Psoas muscle (tissue), 8 donors: Measurements from ENCODE around the gene ZNF429. TPM values are rescaled to one million over a fixed set of nuclear protein-coding genes. Genes with fewer than 3 reads are reported as not detected.

Source experiments
- ATAC-seq, 4 donors: fragments of 200-7000 bp; cut with Tn5 transposase; one replicate each; pipeline ENCODE4 v1.9.1; 2020; ENCODE audit warnings: moderate library complexity in 3 of 4, mild to moderate bottlenecking in 2 of 4
- DNase-seq, 2 donors: peaks; one replicate each; pipeline ENCODE4 v3.0.0-alpha.2; 2020
- H3K27ac ChIP-seq: fragments of 200-600 bp; one replicate; pipeline ENCODE4 v1.8.0; 2022
- H3K27me3 ChIP-seq, 3 donors: fragments of 200-600 bp in 1 of 3; one replicate each; pipeline versions ENCODE4 v1.6.1 to v1.8.0; 2013 to 2022; ENCODE audit warnings: low read length in 2 of 3, mild to moderate bottlenecking in 2 of 3, moderate library complexity in 1 of 3; ENCODE audit not compliant: insufficient read depth in 3 of 3
- H3K36me3 ChIP-seq, 2 donors: fragments of 200-600 bp in 1 of 2; one replicate each; pipeline versions ENCODE4 v1.6.1 to v1.8.0; 2013 to 2022; ENCODE audit warnings: low read depth in 1 of 2, mild to moderate bottlenecking in 1 of 2, moderate library complexity in 1 of 2; ENCODE audit not compliant: insufficient read depth in 1 of 2
- H3K4me1 ChIP-seq: fragments of 200-600 bp; one replicate; pipeline ENCODE4 v1.8.0; 2022
- H3K4me3 ChIP-seq: fragments of 200-600 bp; one replicate; pipeline ENCODE4 v1.8.0; 2022; ENCODE audit warnings: mild to moderate bottlenecking
- H3K9me3 ChIP-seq: fragments of 200-600 bp; one replicate; pipeline ENCODE4 v1.8.0; 2022
- WGBS, 3 donors: extraction: QIAGEN DNeasy Blood & Tissue Kit; methylation state at CpG; one replicate each; pipeline versions ENCODE4 v1.1.6 to v1.1.7; 2013; 5-methylcytosine and 5-hydroxymethylcytosine counted together
- intact Hi-C, 2 donors: fragments of 100-400 bp; cut with DNase I; formaldehyde crosslinking; loops; one replicate each; pipeline versions ENCODE4 v1.11.0 to v1.14.2; 2022
- polyA plus RNA-seq, 3 donors: library from polyadenylated mRNA; stranded (reverse); fragments of 200-250 nt; gene quantifications; one replicate each; pipeline ENCODE4 v1.2.3, GENCODE V29; 2013
- total RNA-seq, 4 donors: library from RNA; stranded (reverse); fragmentation: NEBNext Ultra II Directional in 2 of 4; extraction: Animal tissue kit (Norgen Biotek cat#: 25700) in 2 of 4; gene quantifications; one replicate each; pipeline versions ENCODE4 v1.2.1 to v1.2.4, GENCODE V29; 2021 to 2023
- TF ChIP-seq, protein P1 (sequence below): fragments of 200-600 bp; IDR thresholded peaks from one replicate; pipeline ENCODE4 v1.8.0; 2022; ENCODE audit warnings: antibody characterized with exemption
- donor health status: healthy with polysubstance abuse.
- donor health status: DM: no; HTN: no; CAD: no; lungs with moderate emphysema.
- donor health status: Bipolar disorder and iron deficiency.
- donor health status: healthy.
- donor health status: DM: yes; HTN: yes; CAD: no.
- donor health status: DM: no; HTN: no; CAD: no.
- donor health status: DM: no; HTN: no; CAD: no.
- donor health status: DM: yes; HTN: yes; CAD: no.

ZNF429 gene
- total and polyA plus RNA-seq, 7 donors, result 3.5 to 11.3 (median 7.1) TPM

DNA sequence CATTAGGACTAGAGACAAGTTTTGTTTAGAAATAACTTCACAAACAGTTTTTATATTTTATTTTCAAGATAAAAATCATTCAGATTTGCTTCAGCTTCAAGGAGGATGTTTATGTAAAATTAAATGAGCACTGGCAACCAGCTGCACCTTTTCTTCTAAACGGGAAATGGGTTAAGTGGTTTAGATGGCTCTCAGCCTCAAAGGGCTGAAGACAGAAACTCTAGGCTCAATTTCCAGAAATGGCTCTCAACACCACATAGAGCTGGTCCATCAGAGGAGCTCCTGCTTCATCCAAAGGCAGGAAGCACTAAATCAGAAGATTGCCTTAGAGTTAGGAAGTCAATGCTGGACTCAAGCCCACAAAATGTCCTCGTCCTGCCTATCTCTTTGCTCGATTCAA lies 74.7 kb downstream of the ZNF429 start:
- no peaks in the 10 kb centered on the region for H3K9me3 ChIP-seq
- intact Hi-C loops, result no loop called here
- TF ChIP-seq, protein P1, sequence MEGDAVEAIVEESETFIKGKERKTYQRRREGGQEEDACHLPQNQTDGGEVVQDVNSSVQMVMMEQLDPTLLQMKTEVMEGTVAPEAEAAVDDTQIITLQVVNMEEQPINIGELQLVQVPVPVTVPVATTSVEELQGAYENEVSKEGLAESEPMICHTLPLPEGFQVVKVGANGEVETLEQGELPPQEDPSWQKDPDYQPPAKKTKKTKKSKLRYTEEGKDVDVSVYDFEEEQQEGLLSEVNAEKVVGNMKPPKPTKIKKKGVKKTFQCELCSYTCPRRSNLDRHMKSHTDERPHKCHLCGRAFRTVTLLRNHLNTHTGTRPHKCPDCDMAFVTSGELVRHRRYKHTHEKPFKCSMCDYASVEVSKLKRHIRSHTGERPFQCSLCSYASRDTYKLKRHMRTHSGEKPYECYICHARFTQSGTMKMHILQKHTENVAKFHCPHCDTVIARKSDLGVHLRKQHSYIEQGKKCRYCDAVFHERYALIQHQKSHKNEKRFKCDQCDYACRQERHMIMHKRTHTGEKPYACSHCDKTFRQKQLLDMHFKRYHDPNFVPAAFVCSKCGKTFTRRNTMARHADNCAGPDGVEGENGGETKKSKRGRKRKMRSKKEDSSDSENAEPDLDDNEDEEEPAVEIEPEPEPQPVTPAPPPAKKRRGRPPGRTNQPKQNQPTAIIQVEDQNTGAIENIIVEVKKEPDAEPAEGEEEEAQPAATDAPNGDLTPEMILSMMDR, result no peak
- ATAC-seq, result no peak
- 56 to 74% (median 57%) methylated on average over 3 of the region's 3 CpGs for WGBS, 3 donors
- no peaks in the 10 kb centered on the region for H3K4me1 ChIP-seq
- H3K27me3 ChIP-seq, result no peaks in the 10 kb centered on the region
- no peaks in the 10 kb centered on the region for H3K36me3 ChIP-seq
- DNase-seq, result no peak
- no peak overlapping the region for H3K4me3 ChIP-seq
- no peak overlapping the region for H3K27ac ChIP-seq

DNA sequence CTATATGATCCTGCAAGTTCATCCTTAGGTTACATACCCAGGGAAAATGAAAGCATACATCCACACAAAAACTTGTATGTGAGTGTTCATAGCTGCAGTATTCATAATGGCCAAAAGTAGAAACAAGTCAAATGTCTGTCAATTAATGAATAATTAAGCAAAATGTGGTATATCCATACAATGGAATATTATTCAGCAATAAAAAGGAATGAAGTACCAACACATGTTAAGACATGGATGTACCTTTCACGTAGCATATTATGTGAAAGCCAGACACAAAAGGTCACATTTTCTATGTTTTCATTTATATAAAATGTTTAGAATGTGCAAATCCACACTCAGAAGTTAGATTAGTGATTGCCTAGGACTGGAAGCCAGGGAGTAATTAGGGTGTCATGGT lies 75.4 kb downstream of the ZNF429 start:
- intact Hi-C loops, result no loop called here
- WGBS, 3 donors, result 89 to 91% (median 89%) methylated on average over 1 of the region's 1 CpG
- no peak for ATAC-seq
- TF ChIP-seq, protein P1, result no peak
- Histone ChIP-seq H3K27me3 (peaks cover 0 to 4% (median 3%) of the 10 kb centered on the region in 3 donors), H3K36me3 (no peaks in the 10 kb centered on the region), H3K27ac (no peak overlapping the region), H3K9me3 (no peaks in the 10 kb centered on the region), H3K4me3 (no peak overlapping the region), H3K4me1 (no peaks in the 10 kb centered on the region)
- DNase-seq, result no peak

DNA sequence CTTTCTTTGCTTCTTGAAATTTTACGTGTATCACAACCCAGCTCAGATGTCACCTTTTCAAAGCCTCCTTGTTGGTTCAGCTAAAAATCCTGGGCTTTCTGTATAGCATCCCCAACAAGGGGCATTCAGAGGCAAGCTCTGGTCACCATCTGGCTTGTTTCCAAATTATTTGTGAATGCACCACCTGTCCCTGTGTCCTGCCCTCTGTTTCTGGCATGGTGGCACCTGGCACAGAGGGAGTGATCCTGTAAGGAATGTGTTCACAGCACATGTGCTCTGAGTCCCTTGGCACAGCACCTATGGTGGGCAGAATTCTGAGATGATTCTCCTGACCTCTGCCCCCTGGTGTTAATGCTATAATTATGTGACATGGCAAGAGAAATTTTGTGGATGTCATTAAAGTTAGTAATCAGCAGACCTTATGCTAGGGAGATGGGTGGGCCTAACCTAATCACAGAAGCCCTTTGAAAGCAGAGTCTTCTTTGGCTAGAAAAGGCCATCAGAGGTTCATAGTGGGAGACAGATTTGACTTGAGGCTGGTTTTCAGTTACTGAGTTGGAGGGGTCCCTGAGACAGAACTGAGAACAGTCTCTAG lies 76.3 kb downstream of the ZNF429 start:
- H3K4me1 ChIP-seq, result no peaks in the 10 kb centered on the region
- H3K27me3 ChIP-seq, result peaks cover 0 to 6% (median 4%) of the 10 kb centered on the region in 3 donors
- H3K36me3 ChIP-seq, result no peaks in the 10 kb centered on the region
- peak in 1 of 4 donors; percentile 39 for ATAC-seq
- intact Hi-C loops, result no loop called here
- TF ChIP-seq, protein P1, result no peak
- H3K27ac ChIP-seq, result no peak overlapping the region
- DNase-seq, result no peak
- 67 to 71% (median 69%) methylated on average over 1 of the region's 1 CpG for WGBS, 3 donors
- H3K4me3 ChIP-seq, result no peak overlapping the region
- no peaks in the 10 kb centered on the region for H3K9me3 ChIP-seq

DNA sequence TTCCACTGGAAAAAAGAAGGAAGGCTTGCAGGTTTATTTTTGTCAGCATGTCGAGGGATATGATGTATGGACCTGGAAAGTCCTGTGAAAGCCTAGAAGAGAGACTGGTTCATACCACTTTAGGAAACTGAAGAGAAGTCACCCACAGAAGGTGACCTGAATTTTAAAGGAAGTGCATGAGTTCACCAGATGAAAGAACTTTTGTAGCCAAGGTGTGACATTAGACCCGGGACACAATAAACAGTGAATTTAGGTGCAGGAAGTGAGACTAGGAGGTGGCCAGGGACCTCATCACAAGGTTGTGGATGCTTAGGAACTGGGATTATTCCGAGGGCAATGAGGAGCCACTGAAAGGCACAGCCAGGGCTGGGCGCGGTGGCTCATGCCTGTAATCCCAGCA lies 79.1 kb downstream of the ZNF429 start:
- DNase-seq (no peak), ATAC-seq (no peak)
- Histone ChIP-seq H3K9me3 (no peaks in the 10 kb centered on the region), H3K27me3 (peaks cover 0 to 6% (median 4%) of the 10 kb centered on the region in 3 donors), H3K4me3 (no peak overlapping the region), H3K4me1 (no peaks in the 10 kb centered on the region), H3K27ac (peak overlapping the region; percentile 78), H3K36me3 (no peaks in the 10 kb centered on the region)
- intact Hi-C loops, result no loop called here
- TF ChIP-seq, protein P1, result no peak
- WGBS, 3 donors, result 58 to 76% (median 73%) methylated on average over 5 of the region's 5 CpGs
